Esophagus squamous epithelium (tissue), 4 donors: ENCODE results near the gene SH3PXD2A.

Experiments used
- POLR2A ChIP-seq, 4 donors: fragments of 450-650 bp; IDR thresholded peaks; one replicate each; pipeline ENCODE4 v1.6.1; 2017; ENCODE audit warnings: antibody characterized with exemption in 4 of 4, mild to moderate bottlenecking in 4 of 4, moderate library complexity in 3 of 4
- TF ChIP-seq, protein P1 (sequence below), 6 experiments: fragments of 450-650 bp in 4 of 6; fragments of 200-600 bp in 2 of 6; sonication (generic) in 2 of 6; IDR thresholded peaks; one replicate each; pipeline ENCODE4 v1.5.1; 2016 to 2019; ENCODE audit warnings: antibody characterized with exemption in 6 of 6, mild to moderate bottlenecking in 4 of 6, moderate library complexity in 4 of 6

- TF ChIP-seq, protein P1, sequence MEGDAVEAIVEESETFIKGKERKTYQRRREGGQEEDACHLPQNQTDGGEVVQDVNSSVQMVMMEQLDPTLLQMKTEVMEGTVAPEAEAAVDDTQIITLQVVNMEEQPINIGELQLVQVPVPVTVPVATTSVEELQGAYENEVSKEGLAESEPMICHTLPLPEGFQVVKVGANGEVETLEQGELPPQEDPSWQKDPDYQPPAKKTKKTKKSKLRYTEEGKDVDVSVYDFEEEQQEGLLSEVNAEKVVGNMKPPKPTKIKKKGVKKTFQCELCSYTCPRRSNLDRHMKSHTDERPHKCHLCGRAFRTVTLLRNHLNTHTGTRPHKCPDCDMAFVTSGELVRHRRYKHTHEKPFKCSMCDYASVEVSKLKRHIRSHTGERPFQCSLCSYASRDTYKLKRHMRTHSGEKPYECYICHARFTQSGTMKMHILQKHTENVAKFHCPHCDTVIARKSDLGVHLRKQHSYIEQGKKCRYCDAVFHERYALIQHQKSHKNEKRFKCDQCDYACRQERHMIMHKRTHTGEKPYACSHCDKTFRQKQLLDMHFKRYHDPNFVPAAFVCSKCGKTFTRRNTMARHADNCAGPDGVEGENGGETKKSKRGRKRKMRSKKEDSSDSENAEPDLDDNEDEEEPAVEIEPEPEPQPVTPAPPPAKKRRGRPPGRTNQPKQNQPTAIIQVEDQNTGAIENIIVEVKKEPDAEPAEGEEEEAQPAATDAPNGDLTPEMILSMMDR (IDR thresholded peaks at IDR 0.05), result no peak
- TF ChIP-seq POLR2A (IDR thresholded peaks at IDR 0.05), result no peak
Observed at GRCh38 chr10:103692436-103692951, 162.9 kb downstream of the SH3PXD2A start.
